Measurements from ENCODE around the gene PRSS57.
"Not testable (repeated sequence)": the region's sequence is repeated elsewhere in the genome, so short reads cannot be mapped to it uniquely, and the experiment has no call there.

Gene PRSS57

DNA sequence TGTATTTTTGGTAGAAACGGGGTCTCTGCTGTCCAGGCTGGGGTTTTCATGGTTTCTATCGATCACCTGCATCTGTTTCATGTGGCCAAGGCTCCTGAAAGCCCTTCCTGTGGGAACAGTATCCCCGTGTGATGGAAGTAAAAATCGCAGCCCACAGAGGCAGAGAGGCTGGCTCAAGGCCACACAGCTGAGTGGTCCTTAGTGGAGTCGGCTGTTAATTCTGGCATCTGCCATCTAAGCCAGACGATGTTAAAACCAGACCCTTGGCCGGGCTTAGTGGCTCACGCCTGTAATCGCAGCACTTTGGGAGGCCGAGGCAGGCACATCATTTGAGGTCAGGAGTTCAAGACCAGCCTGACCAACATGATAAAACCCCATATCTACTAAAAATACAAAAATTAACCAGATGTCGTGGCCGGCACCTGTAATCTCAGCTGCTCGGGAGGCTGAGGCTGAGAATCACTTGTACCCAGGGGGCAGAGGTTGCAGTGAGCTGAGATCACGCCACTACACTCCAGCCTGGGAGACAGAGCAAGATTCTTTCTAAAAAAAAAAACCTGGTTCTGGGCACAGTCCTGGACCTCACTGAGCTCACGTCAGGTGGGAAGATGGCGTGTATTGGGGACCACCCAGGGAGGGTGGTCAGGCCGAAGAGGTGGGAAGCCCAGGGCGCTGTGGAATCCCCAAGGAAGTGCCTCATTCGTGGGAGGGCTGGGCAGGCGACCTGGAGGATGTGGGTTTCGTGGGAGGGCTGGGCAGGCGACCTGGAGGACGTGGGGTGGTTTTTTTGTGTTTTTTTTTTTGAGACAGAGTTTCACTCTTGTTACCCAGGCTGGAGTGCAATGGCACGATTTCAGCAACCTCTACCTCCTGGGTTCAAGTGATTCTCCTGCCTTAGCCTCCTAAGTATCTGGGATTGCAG, 37.2 kb upstream of the PRSS57 start:
- no peak for DNase-seq
- H3K27me3 ChIP-seq = peaks cover 0 to 1% of the 10 kb centered on the region in 2 donors
- no peak overlapping the region for H3K27ac ChIP-seq
- H3K4me1 ChIP-seq = no peaks in the 10 kb centered on the region
- no peaks in the 10 kb centered on the region for H3K9me3 ChIP-seq
- TF ChIP-seq, protein P1, sequence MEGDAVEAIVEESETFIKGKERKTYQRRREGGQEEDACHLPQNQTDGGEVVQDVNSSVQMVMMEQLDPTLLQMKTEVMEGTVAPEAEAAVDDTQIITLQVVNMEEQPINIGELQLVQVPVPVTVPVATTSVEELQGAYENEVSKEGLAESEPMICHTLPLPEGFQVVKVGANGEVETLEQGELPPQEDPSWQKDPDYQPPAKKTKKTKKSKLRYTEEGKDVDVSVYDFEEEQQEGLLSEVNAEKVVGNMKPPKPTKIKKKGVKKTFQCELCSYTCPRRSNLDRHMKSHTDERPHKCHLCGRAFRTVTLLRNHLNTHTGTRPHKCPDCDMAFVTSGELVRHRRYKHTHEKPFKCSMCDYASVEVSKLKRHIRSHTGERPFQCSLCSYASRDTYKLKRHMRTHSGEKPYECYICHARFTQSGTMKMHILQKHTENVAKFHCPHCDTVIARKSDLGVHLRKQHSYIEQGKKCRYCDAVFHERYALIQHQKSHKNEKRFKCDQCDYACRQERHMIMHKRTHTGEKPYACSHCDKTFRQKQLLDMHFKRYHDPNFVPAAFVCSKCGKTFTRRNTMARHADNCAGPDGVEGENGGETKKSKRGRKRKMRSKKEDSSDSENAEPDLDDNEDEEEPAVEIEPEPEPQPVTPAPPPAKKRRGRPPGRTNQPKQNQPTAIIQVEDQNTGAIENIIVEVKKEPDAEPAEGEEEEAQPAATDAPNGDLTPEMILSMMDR (IDR thresholded peaks at IDR 0.05) = no peak
- intact Hi-C loops (cut with DNase I; ENCODE audit: low total_unique reads) = loop anchor here (1.0 kb wide), 1 partner anchor 67 kb away; no protein-coding TSS in a partner anchor
- peaks cover 0 to 12% (median 6%) of the 10 kb centered on the region in 3 donors for H3K36me3 ChIP-seq
- H3K4me3 ChIP-seq = no peak overlapping the region

DNA sequence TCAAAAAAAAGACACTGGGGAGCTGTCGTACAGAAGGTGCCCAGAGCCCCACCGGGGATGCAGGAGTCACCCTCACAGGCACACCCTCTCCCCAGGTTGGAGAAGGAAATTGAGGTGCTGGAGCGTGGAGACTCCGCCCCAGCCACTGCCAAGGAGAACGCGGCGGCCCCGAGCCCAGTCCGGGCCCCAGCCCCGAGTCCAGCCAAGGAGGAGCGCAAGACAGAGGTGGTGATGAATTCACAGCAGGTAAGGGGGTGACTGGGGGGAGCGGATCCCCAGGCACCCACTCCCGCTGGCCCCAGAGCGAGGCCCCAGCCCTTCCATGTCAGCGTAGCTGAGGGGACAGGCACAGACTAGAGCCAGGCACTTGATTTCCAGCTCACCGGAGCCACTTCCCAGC, 35.7 kb upstream of the PRSS57 start:
- no peaks in the 10 kb centered on the region for H3K4me1 ChIP-seq
- peaks cover 0 to 7% (median 2%) of the 10 kb centered on the region in 3 donors for H3K36me3 ChIP-seq
- H3K27me3 ChIP-seq = peaks cover 0 to 3% of the 10 kb centered on the region in 2 donors
- TF ChIP-seq, protein P1 (IDR thresholded peaks at IDR 0.05) = no peak
- H3K4me3 ChIP-seq = no peak overlapping the region
- no peak for DNase-seq
- H3K27ac ChIP-seq = no peak overlapping the region
- no peaks in the 10 kb centered on the region for H3K9me3 ChIP-seq
- intact Hi-C loops (cut with DNase I; ENCODE audit: low total_unique reads) = no loop called here

DNA sequence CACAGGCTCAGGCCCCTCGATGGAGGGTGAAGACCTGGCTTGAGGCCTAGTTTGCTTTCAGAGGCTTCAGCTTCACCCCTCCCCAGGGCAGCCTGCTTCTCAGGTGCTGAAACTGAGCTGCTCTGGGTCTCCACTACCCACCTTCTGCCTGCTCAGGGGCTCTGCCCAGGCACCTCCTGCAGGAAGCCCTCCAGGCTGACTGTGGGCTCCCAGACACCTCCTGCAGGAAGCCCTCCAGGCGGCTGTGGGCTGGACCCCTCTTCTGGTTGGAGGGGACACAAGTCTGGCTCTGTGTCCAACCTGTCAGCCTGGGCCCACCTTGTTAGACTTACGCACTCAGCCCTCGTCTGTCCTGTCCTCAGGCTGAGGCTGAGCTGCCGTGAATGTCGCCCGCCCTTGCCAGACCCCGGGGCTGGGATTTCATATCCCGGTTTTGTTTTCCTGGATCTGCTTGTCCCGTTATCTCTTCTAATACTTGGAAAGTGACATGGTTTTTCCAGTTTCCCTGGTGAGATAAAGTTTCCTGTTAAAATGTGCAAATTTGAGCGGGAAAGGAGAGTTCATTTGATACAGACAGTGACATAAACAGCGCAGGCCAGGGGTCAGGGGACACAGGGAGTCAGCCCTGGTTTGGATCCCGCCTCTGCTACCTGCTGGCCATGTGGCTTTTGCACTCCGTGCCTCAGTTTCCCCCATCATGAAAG, 34.9 kb upstream of the PRSS57 start:
- peaks cover 0 to 3% of the 10 kb centered on the region in 2 donors for H3K27me3 ChIP-seq
- no peak for DNase-seq
- H3K4me3 ChIP-seq = no peak overlapping the region
- H3K4me1 ChIP-seq = no peaks in the 10 kb centered on the region
- TF ChIP-seq, protein P1 (IDR thresholded peaks at IDR 0.05) = no peak
- intact Hi-C loops (cut with DNase I; ENCODE audit: low total_unique reads) = no loop called here
- H3K36me3 ChIP-seq = peaks cover 0 to 5% (median 0%) of the 10 kb centered on the region in 3 donors
- no peak overlapping the region for H3K27ac ChIP-seq
- no peaks in the 10 kb centered on the region for H3K9me3 ChIP-seq

DNA sequence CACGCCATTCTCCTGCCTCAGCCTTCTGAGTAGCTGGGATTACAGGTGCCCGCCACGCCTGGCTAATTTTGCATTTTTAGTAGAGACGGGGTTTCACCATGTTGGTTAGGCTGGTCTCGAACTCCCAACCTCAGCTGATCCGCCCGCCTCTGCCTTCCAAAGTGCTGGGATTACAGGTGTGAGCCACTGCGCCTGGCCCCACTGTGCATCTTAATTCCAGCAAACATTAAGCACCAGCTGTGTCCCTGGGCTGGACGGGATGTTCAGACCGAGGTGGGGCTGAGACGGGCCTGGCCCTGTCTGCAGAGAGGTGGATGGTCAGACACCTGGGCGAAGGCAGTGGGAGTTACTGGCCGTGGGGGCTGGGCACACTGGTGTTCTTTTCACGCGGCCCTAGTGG, 34.3 kb upstream of the PRSS57 start:
- not testable (repeated sequence) for DNase-seq

DNA sequence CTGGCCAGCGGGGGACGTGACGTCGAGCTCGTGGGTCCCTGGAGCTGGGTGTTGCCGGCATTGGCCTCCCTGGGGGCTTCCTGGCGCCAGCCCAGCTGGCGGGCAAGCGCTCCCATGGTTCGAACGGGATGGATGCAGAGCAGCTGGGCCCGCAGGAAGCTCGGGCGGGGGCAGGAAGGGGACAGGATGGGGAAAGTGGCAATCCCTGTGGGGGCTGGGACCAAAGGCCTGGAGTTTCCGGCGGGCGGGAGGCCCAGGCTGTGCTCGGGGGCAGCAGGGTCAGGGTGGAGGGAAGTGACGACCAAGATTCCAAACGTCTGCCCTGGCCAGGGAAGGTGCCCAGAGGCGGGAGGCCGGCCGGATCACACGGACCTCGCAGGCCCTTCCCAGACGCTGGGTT, 32.8 kb upstream of the PRSS57 start:
- Histone ChIP-seq H3K4me1 (no peaks in the 10 kb centered on the region), H3K27ac (no peak overlapping the region), H3K27me3 (peaks cover 0 to 11% of the 10 kb centered on the region in 2 donors), H3K36me3 (peaks cover 0 to 5% (median 0%) of the 10 kb centered on the region in 3 donors), H3K4me3 (no peak overlapping the region), H3K9me3 (no peaks in the 10 kb centered on the region)
- no peak for DNase-seq
- TF ChIP-seq, protein P1 (IDR thresholded peaks at IDR 0.05) = no peak
- intact Hi-C loops (cut with DNase I; ENCODE audit: low total_unique reads) = no loop called here

More for the DNA sequence above, 34.3 kb upstream of the PRSS57 start:
- H3K27ac ChIP-seq; H3K36me3 ChIP-seq; H3K4me1 ChIP-seq; H3K4me3 ChIP-seq; intact Hi-C loops (cut with DNase I; ENCODE audit: low total_unique reads); H3K27me3 ChIP-seq; H3K9me3 ChIP-seq: not testable (repeated sequence)

Data from tibial artery (tissue), 4 donors.